Measurements from ENCODE around the gene MIPOL1.

GRCh38 chr14:37591311-37591940, 393.7 kb downstream of the MIPOL1 start:
- no peak for TF ChIP-seq CTCF (IDR thresholded peaks at IDR 0.05)
- TF ChIP-seq POLR2A (IDR thresholded peaks at IDR 0.05) = no peak
- no peak for TF ChIP-seq EP300 (IDR thresholded peaks at IDR 0.05)

Data from ovary (tissue), 3 donors.